ENCODE measurements around the gene GIPC2.
"Not testable (repeated sequence)": the region's sequence is repeated elsewhere in the genome, so short reads cannot be mapped to it uniquely, and the experiment has no call there.

Gene GIPC2

GRCh38 chr1:78070210-78070609, 24.4 kb downstream of the GIPC2 start:
- peak; percentile 79 for DNase-seq

- DNase-seq: no peak
These were observed 25.0 kb downstream of the GIPC2 start for GRCh38 chr1:78070758-78071157.

GRCh38 chr1:78071696-78072095, 25.9 kb downstream of the GIPC2 start:
- DNase-seq: no peak

GRCh38 chr1:78072216-78072615, 26.4 kb downstream of the GIPC2 start:
- DNase-seq: no peak

GRCh38 chr1:78073441-78073840, 27.7 kb downstream of the GIPC2 start:
- no peak for DNase-seq

- no peak for DNase-seq
These were observed 29.9 kb downstream of the GIPC2 start for GRCh38 chr1:78075621-78076020.

GRCh38 chr1:78078358-78078757, 32.6 kb downstream of the GIPC2 start:
- DNase-seq: no peak

GRCh38 chr1:78079580-78079979, 33.8 kb downstream of the GIPC2 start:
- no peak for DNase-seq

- no peak for DNase-seq
These were observed 35.0 kb downstream of the GIPC2 start for GRCh38 chr1:78080767-78081166.

- DNase-seq: no peak
These were observed 36.5 kb downstream of the GIPC2 start for GRCh38 chr1:78081980-78082860.

GRCh38 chr1:78084639-78085038, 38.9 kb downstream of the GIPC2 start:
- DNase-seq: not testable (repeated sequence)

GRCh38 chr1:78086697-78087096, 40.9 kb downstream of the GIPC2 start:
- DNase-seq: no peak

- DNase-seq: no peak
These were observed 42.2 kb downstream of the GIPC2 start for GRCh38 chr1:78088015-78088414.

GRCh38 chr1:78088486-78088885, 42.7 kb downstream of the GIPC2 start:
- no peak for DNase-seq

- DNase-seq: no peak
These were observed 43.2 kb downstream of the GIPC2 start for GRCh38 chr1:78089010-78089409.

GRCh38 chr1:78090472-78091133, 44.8 kb downstream of the GIPC2 start:
- DNase-seq: no peak

- DNase-seq: no peak
These were observed 45.5 kb downstream of the GIPC2 start for GRCh38 chr1:78091215-78091813.

- DNase-seq: no peak
These were observed 46.1 kb downstream of the GIPC2 start for GRCh38 chr1:78091886-78092285.

GRCh38 chr1:78092643-78093042, 46.9 kb downstream of the GIPC2 start:
- no peak for DNase-seq

GRCh38 chr1:78093560-78093959, 47.8 kb downstream of the GIPC2 start:
- no peak for DNase-seq

GRCh38 chr1:78094639-78095038, 48.9 kb downstream of the GIPC2 start:
- DNase-seq: no peak

GRCh38 chr1:78095593-78095992, 49.8 kb downstream of the GIPC2 start:
- DNase-seq: no peak

GRCh38 chr1:78096017-78096416, 50.3 kb downstream of the GIPC2 start:
- no peak for DNase-seq

- no peak for DNase-seq
These were observed 51.2 kb downstream of the GIPC2 start for GRCh38 chr1:78096976-78097375.

All from NCI-H187 treated with DMSO at 0.1 percent for 48 hours (cell line).